ENCODE measurements around the gene ALPI.
"Not testable (repeated sequence)": the region's sequence is repeated elsewhere in the genome, so short reads cannot be mapped to it uniquely, and the experiment has no call there.

The ALPI gene
- 0 reads per million in 2 experiments for total RNA-seq

- no peak for DNase-seq (ENCODE audit: low read depth)
These were observed at the start of gene ALPI for GRCh38 chr2:232455426-232456255. ALPI (plus strand) TSS chr2:232456153; CDS start chr2:232456200, 47 bp downstream.

GRCh38 chr2:232406556-232407310, 49.2 kb upstream of the ALPI start, which contains the start of gene ALPG:
ALPG (plus strand) TSS chr2:232406844; CDS start chr2:232406895, 51 bp downstream.
- DNase-seq (ENCODE audit: low read depth), result no peak

DNA sequence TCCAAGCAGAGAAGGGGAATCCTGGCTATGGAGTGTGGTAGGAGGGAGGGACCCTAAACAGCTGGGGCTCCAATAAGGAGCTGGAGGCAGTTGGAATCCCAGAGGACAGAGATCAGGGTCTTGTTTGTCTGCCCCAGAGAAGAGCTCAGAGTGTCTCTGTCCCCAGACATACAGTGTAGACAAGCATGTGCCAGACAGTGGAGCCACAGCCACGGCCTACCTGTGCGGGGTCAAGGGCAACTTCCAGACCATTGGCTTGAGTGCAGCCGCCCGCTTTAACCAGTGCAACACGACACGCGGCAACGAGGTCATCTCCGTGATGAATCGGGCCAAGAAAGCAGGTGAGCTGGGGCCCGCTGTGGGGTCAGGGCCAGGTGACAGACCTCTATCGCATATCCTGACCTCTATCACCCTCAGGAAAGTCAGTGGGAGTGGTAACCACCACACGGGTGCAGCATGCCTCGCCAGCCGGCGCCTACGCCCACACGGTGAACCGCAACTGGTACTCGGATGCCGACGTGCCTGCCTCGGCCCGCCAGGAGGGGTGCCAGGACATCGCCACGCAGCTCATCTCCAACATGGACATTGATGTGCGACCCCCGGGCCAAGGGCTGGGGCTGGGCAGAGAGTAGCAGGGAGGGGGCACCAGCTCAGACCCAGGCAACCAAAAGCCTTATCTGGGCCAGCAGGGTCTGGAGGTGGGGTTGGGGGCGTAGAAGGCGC, 48.4 kb upstream of the ALPI start:
- DNase-seq (ENCODE audit: low read depth), result not testable (repeated sequence)

DNA sequence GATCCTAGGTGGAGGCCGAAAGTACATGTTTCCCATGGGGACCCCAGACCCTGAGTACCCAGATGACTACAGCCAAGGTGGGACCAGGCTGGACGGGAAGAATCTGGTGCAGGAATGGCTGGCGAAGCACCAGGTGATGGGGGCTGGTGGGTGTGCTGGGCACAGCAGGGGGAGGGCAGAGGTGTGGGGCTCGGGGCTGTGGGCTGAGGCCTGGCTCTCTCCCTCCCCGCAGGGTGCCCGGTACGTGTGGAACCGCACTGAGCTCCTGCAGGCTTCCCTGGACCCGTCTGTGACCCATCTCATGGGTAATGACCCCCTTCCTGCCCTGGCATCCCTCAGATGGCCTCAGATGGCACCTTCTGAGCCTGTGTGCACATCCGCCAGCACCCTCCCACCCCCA, 47.7 kb upstream of the ALPI start:
- not testable (repeated sequence) for DNase-seq (ENCODE audit: low read depth)

- not testable (repeated sequence) for DNase-seq (ENCODE audit: low read depth)
These were observed 46.3 kb upstream of the ALPI start for GRCh38 chr2:232409617-232410016.

DNA sequence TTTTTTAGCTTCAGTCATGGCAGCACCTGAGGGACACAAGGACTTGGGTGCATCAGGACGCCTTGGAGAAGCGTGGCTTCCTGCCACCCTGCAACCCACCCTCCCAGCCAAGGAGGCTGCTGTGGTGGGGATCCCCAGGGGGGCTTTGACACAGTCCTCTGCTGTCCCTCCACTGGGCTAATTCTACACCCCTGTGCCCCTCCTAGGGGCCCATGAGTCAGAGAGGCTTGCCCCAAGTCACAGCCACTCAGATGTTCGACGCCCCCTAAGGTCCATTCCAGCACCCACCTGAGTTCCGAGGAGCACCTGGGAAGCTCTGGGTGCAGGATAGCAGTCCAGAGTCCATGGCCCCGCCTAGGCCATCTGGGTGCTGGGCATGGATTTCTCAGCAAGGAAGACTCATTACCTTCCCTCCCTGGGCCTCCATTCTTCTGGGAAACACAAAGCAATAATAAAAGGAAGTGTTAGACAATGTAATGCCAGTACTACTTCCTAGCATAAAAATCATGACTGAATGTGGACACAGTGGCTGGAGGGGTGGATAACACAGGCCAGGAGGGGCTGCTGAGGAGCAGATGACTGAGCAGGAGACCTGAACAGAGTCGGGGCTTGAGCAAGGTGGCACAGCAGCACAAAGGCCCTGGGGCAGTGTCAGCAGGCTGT, 45.6 kb upstream of the ALPI start:
- no peak for DNase-seq (ENCODE audit: low read depth)

DNA sequence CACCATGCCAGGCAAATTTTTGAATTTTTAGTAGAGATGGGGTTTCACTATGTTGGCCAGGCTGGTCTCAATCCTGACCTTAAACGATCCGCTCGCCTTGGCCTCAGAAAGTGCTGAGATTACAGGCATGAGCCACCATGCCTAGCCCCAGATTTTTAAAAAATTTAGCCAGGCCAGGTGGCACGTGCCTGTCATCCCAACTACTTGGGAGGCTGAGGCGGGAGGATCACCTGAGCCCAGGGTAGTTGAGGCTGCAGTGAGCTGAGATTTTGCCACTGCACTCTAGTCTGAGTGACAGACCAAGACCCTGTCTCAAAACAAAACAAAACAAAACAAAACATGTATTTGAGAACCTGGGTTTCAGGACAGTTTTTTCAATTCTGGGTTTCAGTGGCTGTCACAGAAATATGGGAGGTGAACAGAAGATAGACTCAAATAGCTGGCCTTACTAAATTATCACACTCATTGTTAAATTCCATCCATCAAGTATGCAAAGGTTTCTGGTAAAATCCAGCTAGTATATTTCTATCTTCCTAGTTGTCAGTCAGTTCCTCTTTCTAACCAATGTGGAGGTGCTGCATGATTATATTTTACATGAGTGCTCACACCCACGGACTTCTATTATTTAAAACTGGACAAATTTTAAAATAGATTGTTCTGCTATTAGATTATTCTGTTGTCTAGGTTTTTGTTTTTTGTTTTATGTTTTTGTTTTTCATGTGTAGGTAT, 43.9 kb upstream of the ALPI start:
- no peak for DNase-seq (ENCODE audit: low read depth)

- DNase-seq (ENCODE audit: low read depth), result no peak
These were observed 43.0 kb upstream of the ALPI start for GRCh38 chr2:232412986-232413385.

DNA sequence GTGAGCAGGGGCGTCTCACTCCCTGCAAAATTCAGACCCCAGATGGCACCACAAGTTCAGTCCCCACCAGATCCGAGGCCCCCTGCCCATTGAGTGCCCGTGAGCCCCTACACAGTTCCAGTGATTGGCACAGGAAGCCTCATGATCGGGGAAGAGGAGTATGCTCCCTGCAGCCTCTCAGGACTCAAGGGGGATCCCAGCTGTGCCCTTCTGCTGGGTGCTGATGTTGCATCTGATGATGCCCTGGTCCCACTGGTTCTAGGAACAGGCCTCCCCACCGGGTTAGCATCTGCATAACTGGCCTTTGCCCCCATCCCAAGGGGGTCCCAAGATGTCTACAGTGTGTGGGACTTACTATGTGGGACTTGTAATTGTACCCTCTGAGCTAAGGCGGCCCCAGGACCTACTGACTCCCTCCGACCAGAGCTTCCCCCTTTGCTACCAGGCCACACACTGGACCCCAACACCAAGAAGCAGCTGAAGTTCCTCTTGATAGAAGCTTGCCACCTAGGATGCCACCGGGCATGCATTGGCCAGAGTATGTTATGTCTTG, 40.7 kb upstream of the ALPI start:
- no peak for DNase-seq (ENCODE audit: low read depth)

DNA sequence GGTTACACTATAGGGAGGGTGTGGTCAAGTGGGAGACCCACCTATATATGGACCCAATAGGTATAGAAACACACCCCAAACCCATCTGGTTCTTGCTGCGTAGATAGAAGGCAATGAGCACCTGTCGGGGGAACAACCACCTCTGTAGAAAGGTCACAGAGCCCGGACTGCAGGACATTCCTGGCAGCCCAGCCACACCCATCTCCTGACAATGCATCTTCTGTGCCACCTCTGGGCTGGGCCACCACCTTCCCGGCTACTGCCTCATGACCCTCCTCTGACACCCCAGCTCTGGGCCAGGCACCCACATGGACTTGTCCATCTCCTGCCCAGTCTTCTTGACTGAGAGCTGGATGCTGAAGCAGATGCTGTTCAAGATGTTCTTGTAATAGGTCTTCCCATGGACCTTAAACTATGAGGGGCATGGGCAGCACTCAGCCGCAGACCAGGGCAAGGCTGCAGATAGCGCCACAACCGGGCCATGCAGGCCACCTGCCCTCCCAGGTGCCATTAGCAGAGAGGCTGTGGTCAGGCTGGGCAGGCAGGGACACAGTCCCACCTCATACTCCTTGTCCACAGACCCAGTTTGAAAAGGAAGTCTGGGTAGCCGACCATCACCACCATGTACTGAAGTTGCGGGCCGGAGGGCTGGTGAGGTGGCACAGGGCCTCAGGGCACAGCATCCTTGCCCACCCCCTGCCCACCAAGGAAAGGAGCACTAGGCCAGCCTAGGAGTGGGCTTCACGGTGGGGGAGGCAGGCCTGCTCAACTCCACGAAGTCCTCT, 40.0 kb upstream of the ALPI start:
- no peak for DNase-seq (ENCODE audit: low read depth)

GRCh38 chr2:232416521-232417470, 39.2 kb upstream of the ALPI start:
- no peak for DNase-seq (ENCODE audit: low read depth)

GRCh38 chr2:232417489-232417888, 38.5 kb upstream of the ALPI start:
- DNase-seq (ENCODE audit: low read depth), result no peak

DNA sequence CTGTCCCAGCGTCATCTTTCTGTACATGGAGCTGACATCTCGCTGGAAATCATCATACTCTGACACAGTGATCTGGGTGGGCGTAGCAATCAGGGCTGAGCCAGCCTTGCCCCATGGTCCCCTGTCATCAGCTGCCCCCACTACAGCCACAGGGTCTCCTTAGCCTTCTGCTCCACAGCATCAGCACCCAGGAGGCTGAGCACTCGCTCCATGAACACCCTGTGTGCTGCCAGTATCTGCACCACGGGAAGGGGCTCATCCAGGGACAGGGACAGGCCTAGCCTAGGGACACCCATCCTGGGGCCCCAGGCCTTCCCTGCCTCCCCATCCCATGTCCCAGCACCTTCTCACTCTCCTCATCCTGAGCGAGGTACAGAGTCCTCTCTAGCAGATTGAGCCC, 37.9 kb upstream of the ALPI start:
- no peak for DNase-seq (ENCODE audit: low read depth)

GRCh38 chr2:232418466-232419244, 37.3 kb upstream of the ALPI start:
- no peak for DNase-seq (ENCODE audit: low read depth)

DNA sequence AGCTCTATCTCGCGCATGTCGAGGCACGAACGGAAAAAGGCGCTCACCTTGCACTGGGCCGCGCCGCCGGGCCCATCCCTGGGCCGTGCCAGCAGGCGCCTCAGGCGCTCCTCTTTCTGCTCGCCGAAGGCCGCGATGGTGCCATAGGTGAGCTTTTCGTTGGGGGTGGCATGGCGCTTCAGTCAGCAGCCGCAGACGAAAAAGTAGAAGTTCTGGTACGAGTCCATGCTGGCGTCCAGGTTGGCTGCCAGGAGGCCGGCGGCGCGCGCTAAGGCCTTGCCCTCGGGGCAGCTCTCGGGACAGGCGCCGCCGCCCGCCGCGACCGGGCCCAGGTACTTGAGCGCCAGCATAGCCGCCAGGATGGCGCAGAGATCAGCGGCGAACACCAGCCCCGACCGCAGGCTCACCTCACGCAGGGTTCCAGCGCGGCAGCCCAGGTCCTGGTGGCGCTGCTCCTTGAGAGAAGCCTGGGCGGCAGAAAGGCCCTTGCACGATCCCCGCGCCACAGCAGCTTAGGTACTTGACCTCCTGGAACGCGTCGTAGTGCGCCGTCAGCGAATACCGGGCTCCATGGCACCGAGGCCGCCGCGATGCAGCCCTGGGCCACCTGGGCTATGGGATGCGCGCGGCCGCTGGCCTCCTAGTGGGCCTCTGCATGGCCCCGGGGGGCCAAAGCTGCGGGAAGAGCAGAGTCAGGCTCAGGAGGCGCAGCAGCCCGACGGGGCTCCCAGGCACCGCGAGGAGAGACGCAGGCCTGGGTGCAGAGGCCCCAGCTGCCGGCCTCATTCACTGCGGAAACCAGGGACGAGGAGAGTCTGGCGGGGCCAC, 36.5 kb upstream of the ALPI start:
- no peak for DNase-seq (ENCODE audit: low read depth)

- no peak for DNase-seq (ENCODE audit: low read depth)
These were observed 35.9 kb upstream of the ALPI start for GRCh38 chr2:232420073-232420454.
